NCI-H2029 treated with DMSO at 0.1 percent for 48 hours (cell line): ENCODE results near the gene MYT1.

Source experiments
- DNase-seq: peaks from one replicate; lab custom pipeline; 2025; lab: John Stamatoyannopoulos, UW

MYT1 gene

GRCh38 chr20:64219202-64219601 is 55.0 kb downstream of the MYT1 start:
- no peak for DNase-seq

- no peak for DNase-seq
Measured at GRCh38 chr20:64219730-64220129, 55.5 kb downstream of the MYT1 start.

- DNase-seq, result no peak
Measured at GRCh38 chr20:64220420-64220819, 56.2 kb downstream of the MYT1 start.

- no peak for DNase-seq
Measured at GRCh38 chr20:64220891-64221527, 56.8 kb downstream of the MYT1 start.

- no peak for DNase-seq
Measured at GRCh38 chr20:64222291-64222735, 58.1 kb downstream of the MYT1 start.

- no peak for DNase-seq
Measured at GRCh38 chr20:64222851-64223525, 58.7 kb downstream of the MYT1 start.

GRCh38 chr20:64223526-64224067 is 59.3 kb downstream of the MYT1 start:
- DNase-seq, result no peak

- DNase-seq, result no peak
Measured at GRCh38 chr20:64224351-64225170, 60.3 kb downstream of the MYT1 start.

GRCh38 chr20:64225171-64225595 is 60.9 kb downstream of the MYT1 start:
- DNase-seq, result no peak

GRCh38 chr20:64225828-64226598 is 61.8 kb downstream of the MYT1 start:
- DNase-seq, result no peak

- DNase-seq, result no peak
Measured at GRCh38 chr20:64226686-64227580, 62.7 kb downstream of the MYT1 start.

- DNase-seq, result no peak
Measured at GRCh38 chr20:64228086-64228653, 63.9 kb downstream of the MYT1 start.

GRCh38 chr20:64228751-64229506 is 64.7 kb downstream of the MYT1 start:
- no peak for DNase-seq

GRCh38 chr20:64229507-64230061 is 65.3 kb downstream of the MYT1 start:
- no peak for DNase-seq

GRCh38 chr20:64230461-64231145 is 66.4 kb downstream of the MYT1 start:
- DNase-seq, result no peak

- no peak for DNase-seq
Measured at GRCh38 chr20:64231621-64232550, 67.6 kb downstream of the MYT1 start.

GRCh38 chr20:64232794-64233193 is 68.5 kb downstream of the MYT1 start:
- peak; percentile 95 for DNase-seq

GRCh38 chr20:64233725-64234124 is 69.5 kb downstream of the MYT1 start:
- peak; percentile 20 for DNase-seq
